ENCODE results near the gene LPGAT1.
A peak's percentile ranks its signal among the peaks of the same experiment; 100 is the strongest.
"Not testable (repeated sequence)": the region's sequence is repeated elsewhere in the genome, so short reads cannot be mapped to it uniquely, and the experiment has no call there.

LPGAT1 gene

DNA sequence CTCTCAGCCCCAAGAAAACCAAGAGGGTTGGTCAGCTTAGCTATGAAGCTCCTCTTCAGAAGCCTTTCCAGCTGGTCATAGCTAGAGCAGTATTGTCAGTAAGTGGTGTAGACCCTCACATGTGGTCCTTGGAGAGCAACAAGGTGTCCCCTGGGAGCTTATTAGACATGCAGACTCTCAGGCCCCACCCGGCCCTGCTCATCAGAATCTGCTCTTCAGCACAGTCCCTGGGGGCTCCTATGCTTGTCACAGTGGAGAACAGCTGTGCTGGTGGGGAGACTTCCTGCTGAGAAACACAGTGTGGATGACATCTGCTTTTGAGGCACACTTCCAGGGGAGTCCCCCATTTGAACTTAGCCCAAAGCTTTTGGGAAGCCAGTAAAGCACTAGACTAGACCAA, 133.2 kb downstream of the LPGAT1 start:
- H3K4me1 ChIP-seq (ENCODE audit: control extremely low read depth in 1 of 4, control insufficient read depth in 4 of 4, insufficient read depth in 4 of 4, low read length in 3 of 4), result peaks cover 0 to 21% (median 15%) of the 10 kb centered on the region in 4 experiments
- no peak overlapping the region for H3K4me3 ChIP-seq (ENCODE audit: control insufficient read depth in 1 of 7, extremely low read depth in 1 of 7, insufficient read depth in 4 of 7, low read depth in 2 of 7, low read length in 6 of 7)
- peak in 2 of 3 donors; percentile 50 to 57 for DNase-seq
- WGBS (ENCODE audit: insufficient coverage), result 100% methylated on average over 1 of the region's 1 CpG
- no peaks in the 10 kb centered on the region for H3K36me3 ChIP-seq (ENCODE audit: control insufficient read depth in 4 of 4, insufficient read depth in 4 of 4, low read length in 3 of 4)
- POLR2A ChIA-PET, result no interaction called here
- H3K9me3 ChIP-seq (ENCODE audit: control extremely low read depth in 1 of 5, control insufficient read depth in 4 of 5, insufficient read depth in 2 of 5, low read depth in 1 of 5, low read length in 4 of 5), result peaks cover 0 to 7% (median 2%) of the 10 kb centered on the region in 5 experiments
- H3K27ac ChIP-seq (ENCODE audit: insufficient read depth in 1 of 2, low read depth in 1 of 2, low read length in 2 of 2, poor library complexity in 1 of 2, severe bottlenecking in 2 of 2), result no peak overlapping the region
- CTCF ChIA-PET, result interaction anchor here (0.9 to 3.9 kb wide), 14 partner anchors 11 to 877 kb away, joined by 3 to 22 read pairs (median 5); no protein-coding TSS in a partner anchor
- no peaks in the 10 kb centered on the region for H3K27me3 ChIP-seq (replicated peaks in 2 of 5; ENCODE audit: control insufficient read depth in 4 of 5, insufficient read depth in 5 of 5, low read length in 4 of 5)

- ChIA-PET CTCF (interaction anchor here (0.9 to 2.1 kb wide), 6 partner anchors 9 to 339 kb away, joined by 3 to 8 read pairs (median 4); no protein-coding TSS in a partner anchor), POLR2A (no interaction called here)
- Histone ChIP-seq H3K27me3 (replicated peaks in 2 of 5; ENCODE audit: control insufficient read depth in 4 of 5, insufficient read depth in 5 of 5, low read length in 4 of 5) (no peaks in the 10 kb centered on the region), H3K27ac (ENCODE audit: insufficient read depth in 1 of 2, low read depth in 1 of 2, low read length in 2 of 2, poor library complexity in 1 of 2, severe bottlenecking in 2 of 2) (no peak overlapping the region), H3K4me3 (ENCODE audit: control insufficient read depth in 1 of 7, extremely low read depth in 1 of 7, insufficient read depth in 4 of 7, low read depth in 2 of 7, low read length in 6 of 7) (no peak overlapping the region), H3K36me3 (ENCODE audit: control insufficient read depth in 4 of 4, insufficient read depth in 4 of 4, low read length in 3 of 4) (no peaks in the 10 kb centered on the region), H3K9me3 (ENCODE audit: control extremely low read depth in 1 of 5, control insufficient read depth in 4 of 5, insufficient read depth in 2 of 5, low read depth in 1 of 5, low read length in 4 of 5) (peaks cover 0 to 7% (median 2%) of the 10 kb centered on the region in 5 experiments), H3K4me1 (ENCODE audit: control extremely low read depth in 1 of 4, control insufficient read depth in 4 of 4, insufficient read depth in 4 of 4, low read length in 3 of 4) (peaks cover 0 to 20% (median 15%) of the 10 kb centered on the region in 4 experiments)
- WGBS (ENCODE audit: insufficient coverage), result 82% methylated on average over 6 of the region's 10 CpGs
- DNase-seq, result peak in 2 of 3 donors; percentile 59 to 67
Observed at GRCh38 chr1:211695135-211695816, 135.3 kb downstream of the LPGAT1 start.

GRCh38 chr1:211693911-211694310, 136.7 kb downstream of the LPGAT1 start:
- H3K4me3 ChIP-seq (ENCODE audit: control insufficient read depth in 1 of 7, extremely low read depth in 1 of 7, insufficient read depth in 4 of 7, low read depth in 2 of 7, low read length in 6 of 7); H3K27ac ChIP-seq (ENCODE audit: insufficient read depth in 1 of 2, low read depth in 1 of 2, low read length in 2 of 2, poor library complexity in 1 of 2, severe bottlenecking in 2 of 2); POLR2A ChIA-PET; DNase-seq; H3K27me3 ChIP-seq (replicated peaks in 2 of 5; ENCODE audit: control insufficient read depth in 4 of 5, insufficient read depth in 5 of 5, low read length in 4 of 5); H3K9me3 ChIP-seq (ENCODE audit: control extremely low read depth in 1 of 5, control insufficient read depth in 4 of 5, insufficient read depth in 2 of 5, low read depth in 1 of 5, low read length in 4 of 5); H3K36me3 ChIP-seq (ENCODE audit: control insufficient read depth in 4 of 4, insufficient read depth in 4 of 4, low read length in 3 of 4): not testable (repeated sequence)
- 94% methylated on average over 3 of the region's 5 CpGs for WGBS (ENCODE audit: insufficient coverage)
- CTCF ChIA-PET, result interaction anchor here (1.3 to 2.1 kb wide), 2 partner anchors 13 kb away, joined by 5 to 8 read pairs; no protein-coding TSS in a partner anchor
- H3K4me1 ChIP-seq (ENCODE audit: control extremely low read depth in 1 of 4, control insufficient read depth in 4 of 4, insufficient read depth in 4 of 4, low read length in 3 of 4), result peaks cover 0 to 20% (median 14%) of the 10 kb centered on the region in 4 experiments
